Measurements from ENCODE around the gene GDPD2.

The GDPD2 gene

GRCh38 chrX:70476166-70476933 lies 53.2 kb downstream of the GDPD2 start:
- in situ Hi-C loops (cut with MboI; ENCODE audit: low sequenced_read_pairs) = no loop called here

DNA sequence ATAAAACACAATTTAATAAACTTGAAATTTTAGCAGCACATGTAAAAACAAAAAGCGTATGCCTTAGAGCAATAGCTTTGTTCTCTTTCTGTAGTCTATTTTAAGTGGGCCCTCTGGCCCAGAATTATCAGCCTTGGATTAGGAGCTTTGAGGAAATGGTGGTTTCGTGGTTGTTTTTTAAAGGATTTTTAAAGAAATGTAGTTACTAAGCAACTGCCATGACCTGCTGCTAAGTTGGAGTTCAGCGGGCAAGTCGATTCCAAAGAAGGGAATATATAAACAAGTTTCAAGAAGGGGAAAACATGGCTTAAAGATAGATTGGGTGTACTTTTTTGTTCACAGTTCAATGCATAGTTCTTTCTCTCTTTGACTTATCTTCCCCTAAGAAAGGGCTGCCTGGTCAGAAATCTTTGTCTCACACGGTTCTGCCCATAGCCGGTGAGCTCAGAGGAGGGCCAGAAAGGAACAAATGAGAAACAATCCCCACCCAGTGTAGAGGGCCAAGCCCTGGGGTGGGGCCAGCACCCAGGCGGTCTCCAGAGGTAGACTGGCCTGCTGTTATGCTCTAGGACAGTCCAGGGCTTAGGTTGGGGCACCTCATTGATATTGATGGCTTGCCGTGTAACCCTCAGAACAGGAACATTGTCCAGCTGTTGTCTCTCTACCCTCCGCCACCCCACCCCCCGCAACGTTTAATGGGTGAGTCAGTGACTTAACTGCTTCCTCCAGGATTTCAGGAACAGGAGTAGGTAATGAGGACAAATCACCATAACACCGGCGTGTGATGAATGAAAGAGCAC lies 54.0 kb downstream of the GDPD2 start:
- in situ Hi-C loops (cut with MboI; ENCODE audit: low sequenced_read_pairs) = no loop called here

GRCh38 chrX:70477734-70478075 lies 54.6 kb downstream of the GDPD2 start:
- in situ Hi-C loops (cut with MboI; ENCODE audit: low sequenced_read_pairs) = no loop called here

DNA sequence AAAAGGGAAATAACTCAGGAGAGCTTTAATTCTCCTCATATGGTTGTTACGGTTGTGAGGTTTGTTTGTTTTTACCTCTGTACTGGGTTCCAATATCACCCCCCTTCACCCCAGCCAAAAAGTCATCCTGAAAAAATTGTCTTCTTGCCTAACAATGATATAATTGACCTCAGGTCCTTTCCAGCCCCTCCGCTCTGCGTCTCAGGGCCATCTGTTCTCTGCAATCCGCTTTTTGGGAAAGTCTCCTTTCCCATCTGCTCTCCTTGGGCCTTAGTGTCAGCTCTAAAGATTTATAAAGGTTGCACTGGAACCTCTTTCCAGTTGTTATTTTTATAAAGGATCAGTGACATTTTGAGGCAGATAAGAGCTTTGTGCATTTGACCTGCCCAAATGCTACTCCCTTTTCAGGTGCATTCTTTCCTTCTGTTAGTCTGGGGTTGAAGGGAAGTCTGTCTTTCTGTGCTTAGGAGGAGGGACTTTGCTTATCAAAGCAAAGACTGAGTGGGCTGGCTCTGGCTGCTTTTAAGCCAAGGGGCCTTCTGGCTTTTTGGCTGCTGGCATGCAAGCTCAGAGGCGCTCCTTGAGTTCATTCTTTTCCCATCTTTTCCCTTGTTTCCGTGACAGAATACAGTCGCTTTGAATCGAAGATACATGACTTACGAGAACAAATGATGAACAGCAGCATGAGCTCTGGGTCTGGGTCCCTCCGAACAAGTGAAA lies 55.6 kb downstream of the GDPD2 start:
- in situ Hi-C loops (cut with MboI; ENCODE audit: low sequenced_read_pairs) = no loop called here

GRCh38 chrX:70479247-70479921 lies 56.3 kb downstream of the GDPD2 start:
- in situ Hi-C loops (cut with MboI; ENCODE audit: low sequenced_read_pairs) = no loop called here

DNA sequence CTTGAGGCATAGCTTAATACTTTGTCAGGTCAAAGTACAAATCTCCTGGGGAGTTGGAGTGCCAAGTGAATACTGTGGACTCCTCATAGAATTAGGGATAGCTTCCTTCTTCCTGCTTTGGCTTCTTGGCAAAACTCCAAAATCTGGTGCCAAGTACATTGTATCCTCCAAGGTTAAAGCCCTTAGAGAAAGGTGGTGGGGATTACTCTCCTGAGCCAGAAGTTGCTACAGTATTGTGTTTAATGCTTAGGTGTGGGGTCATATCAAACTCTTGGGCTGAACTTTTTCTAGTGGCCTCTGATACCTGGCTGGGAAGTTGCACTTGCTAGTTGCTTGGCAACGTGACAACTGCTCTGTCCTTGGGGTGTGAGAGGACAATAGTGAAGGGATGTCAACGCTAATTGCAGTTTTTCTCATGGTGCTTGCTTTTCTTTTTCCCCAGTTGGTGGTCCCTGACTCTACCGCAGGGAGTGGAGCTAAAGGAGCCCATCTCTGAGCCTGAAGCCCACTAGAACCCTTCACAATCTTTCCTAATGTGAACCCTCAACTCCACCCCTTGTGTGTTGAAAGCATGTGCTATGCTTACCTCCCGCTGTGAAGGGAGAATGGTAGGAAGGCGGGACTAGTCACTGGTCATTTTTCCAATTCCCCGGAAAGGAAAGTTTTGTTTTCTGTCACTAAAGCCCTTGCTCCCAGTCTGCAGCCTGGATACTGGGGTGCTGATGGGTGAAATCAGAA lies 57.0 kb downstream of the GDPD2 start:
- in situ Hi-C loops (cut with MboI; ENCODE audit: low sequenced_read_pairs) = no loop called here

- in situ Hi-C loops (cut with MboI; ENCODE audit: low sequenced_read_pairs) = no loop called here
Observed at GRCh38 chrX:70480660-70481018, 57.5 kb downstream of the GDPD2 start.

GRCh38 chrX:70481471-70482270 lies 58.6 kb downstream of the GDPD2 start:
- in situ Hi-C loops (cut with MboI; ENCODE audit: low sequenced_read_pairs) = no loop called here

GRCh38 chrX:70482300-70482699 lies 59.2 kb downstream of the GDPD2 start:
- in situ Hi-C loops (cut with MboI; ENCODE audit: low sequenced_read_pairs) = no loop called here

Measured in HL-60/S4 (cell line).